Sciatic nerve (tissue), 2 donors: ENCODE data around the gene AGBL5. TPM values are rescaled to one million over a fixed set of nuclear protein-coding genes. Genes with fewer than 3 reads are reported as not detected.
"Not testable (repeated sequence)": the region's sequence is repeated elsewhere in the genome, so short reads cannot be mapped to it uniquely, and the experiment has no call there.

Experiments used
- ATAC-seq: fragments of 200-7000 bp; cut with Tn5 transposase; one replicate; pipeline ENCODE4 v1.9.1; 2020; ENCODE audit warnings: mild to moderate bottlenecking, moderate library complexity
- DNase-seq: peaks from one replicate; pipeline ENCODE4 v3.0.0-alpha.2; 2020; ENCODE audit warnings: low spot score
- intact Hi-C: fragments of 100-400 bp; cut with DNase I; formaldehyde crosslinking; loops from one replicate; pipeline ENCODE4 v1.14.2; 2022
- total RNA-seq: library from RNA; stranded (reverse); fragmentation: NEBNext Ultra II Directional; extraction: Animal tissue kit (Norgen Biotek cat#: 25700); gene quantifications from one replicate; pipeline ENCODE4 v1.2.1, GENCODE V29; 2021
- donor health status: DM: no; HTN: no; CAD: no.
- donor health status: DM: no; HTN: no; CAD: no.

Gene AGBL5
- total RNA-seq, 1 donor from 2014 or later, result 16.3 TPM

GRCh38 chr2:27071277-27071989 is 20.0 kb downstream of the AGBL5 start, which contains the start of gene OST4:
Gene OST4 (minus strand): TSS chr2:27071654.
- DNase-seq (peak; percentile 95), ATAC-seq (peak; percentile 94)
- intact Hi-C loops, result no loop called here

GRCh38 chr2:27071990-27072830 is 20.7 kb downstream of the AGBL5 start:
- no peak for DNase-seq
- intact Hi-C loops, result no loop called here
- ATAC-seq, result peak; percentile 27

GRCh38 chr2:27072920-27073319 is 21.5 kb downstream of the AGBL5 start:
- DNase-seq (no peak), ATAC-seq (no peak)
- intact Hi-C loops, result no loop called here

- intact Hi-C loops, result no loop called here
- DNase-seq (no peak), ATAC-seq (no peak)
These were observed 22.3 kb downstream of the AGBL5 start for GRCh38 chr2:27073782-27074181.

- DNase-seq (peak; percentile 77), ATAC-seq (no peak)
- intact Hi-C loops, result no loop called here
These were observed 23.5 kb downstream of the AGBL5 start for GRCh38 chr2:27074738-27075565.

GRCh38 chr2:27075566-27075871 is 24.1 kb downstream of the AGBL5 start:
- DNase-seq, ATAC-seq, intact Hi-C loops: not testable (repeated sequence)

GRCh38 chr2:27076323-27076722 is 24.9 kb downstream of the AGBL5 start:
- ATAC-seq (no peak), DNase-seq (no peak)
- intact Hi-C loops, result no loop called here

GRCh38 chr2:27077231-27077630 is 25.8 kb downstream of the AGBL5 start:
- ATAC-seq, result no peak
- intact Hi-C loops, result no loop called here
- no peak for DNase-seq

- intact Hi-C loops, result no loop called here
- DNase-seq, result peak; percentile 92
- peak; percentile 92 for ATAC-seq
These were observed 27.1 kb downstream of the AGBL5 start, which contains the start of gene EMILIN1 for GRCh38 chr2:27078267-27079194. Gene EMILIN1 (plus strand): TSS chr2:27078615. CDS start chr2:27079066, 451 bp downstream.

GRCh38 chr2:27079233-27080139 is 28.0 kb downstream of the AGBL5 start:
- no peak for DNase-seq

GRCh38 chr2:27080140-27080469 is 28.6 kb downstream of the AGBL5 start:
- intact Hi-C loops, result no loop called here
- ATAC-seq (no peak), DNase-seq (no peak)

More at GRCh38 chr2:27079233-27080139, 28.0 kb downstream of the AGBL5 start:
- intact Hi-C loops, result no loop called here
- no peak for ATAC-seq

GRCh38 chr2:27080603-27080936 is 29.1 kb downstream of the AGBL5 start:
- intact Hi-C loops, result no loop called here
- no peak for DNase-seq

GRCh38 chr2:27081984-27082772 is 30.7 kb downstream of the AGBL5 start:
- ATAC-seq (no peak), DNase-seq (no peak)
- intact Hi-C loops, result no loop called here

More at GRCh38 chr2:27080603-27080936, 29.1 kb downstream of the AGBL5 start:
- no peak for ATAC-seq

GRCh38 chr2:27082773-27083409 is 31.4 kb downstream of the AGBL5 start:
- intact Hi-C loops, result no loop called here
- no peak for ATAC-seq
- no peak for DNase-seq

- DNase-seq (no peak), ATAC-seq (no peak)
- intact Hi-C loops, result no loop called here
These were observed 32.2 kb downstream of the AGBL5 start for GRCh38 chr2:27083410-27084296.
